Measurements from ENCODE around the gene CRIP1.

- no peak for TF ChIP-seq CTCF (conservative IDR thresholded peaks at IDR 0.05; ENCODE audit: low read length)
- no peak for TF ChIP-seq EZH2phosphoT487 (IDR thresholded peaks at IDR 0.05; ENCODE audit: borderline replicate concordance)
These were observed 48.8 kb upstream of the CRIP1 start for GRCh38 chr14:105437723-105438500.
